ENCODE measurements around the gene TSTD1. TPM values are rescaled to one million over a fixed set of nuclear protein-coding genes. Genes with fewer than 3 reads are reported as not detected.

The TSTD1 gene
- total and polyA plus RNA-seq, 7 donors, result 10.5 to 609 (median 46.4) TPM

DNA sequence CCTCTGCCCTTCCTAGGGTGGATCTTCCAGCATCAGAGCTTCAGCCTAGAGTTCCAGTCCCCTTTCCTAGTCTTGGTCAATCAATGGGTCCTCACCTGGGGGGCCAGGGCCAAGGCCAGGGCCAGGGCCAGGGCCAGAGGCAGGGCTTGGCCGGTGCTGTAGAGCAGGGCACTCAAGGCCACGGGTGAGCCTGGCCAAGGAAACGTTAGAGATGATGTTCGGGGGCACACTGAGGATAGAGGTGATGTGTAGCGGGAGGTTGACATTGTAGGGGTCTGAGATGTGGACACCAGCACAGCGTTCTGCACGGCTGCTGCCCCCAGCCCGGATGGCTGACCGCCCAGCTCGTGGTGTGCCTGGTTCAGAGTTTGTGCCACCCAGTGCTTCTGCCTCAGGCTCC lies 12.5 kb upstream of the TSTD1 start:
- no peak for DNase-seq
- intact Hi-C loops (cut with DNase I), result no loop called here
- H3K27ac ChIP-seq, result no peak overlapping the region
- no peaks in the 10 kb centered on the region for H3K36me3 ChIP-seq
- TF ChIP-seq POLR2AphosphoS5 (IDR thresholded peaks at IDR 0.05) (no peak), POLR2A (IDR thresholded peaks at IDR 0.05) (no peak)
- no peak overlapping the region for H3K4me3 ChIP-seq
- WGBS, 2 donors, result 94% methylated on average over 10 of the region's 10 CpGs
- peaks cover 0 to 4% (median 3%) of the 10 kb centered on the region in 4 donors for H3K4me1 ChIP-seq
- H3K27me3 ChIP-seq, result peaks cover 0 to 13% (median 5%) of the 10 kb centered on the region in 3 donors
- no peaks in the 10 kb centered on the region for H3K9me3 ChIP-seq

DNA sequence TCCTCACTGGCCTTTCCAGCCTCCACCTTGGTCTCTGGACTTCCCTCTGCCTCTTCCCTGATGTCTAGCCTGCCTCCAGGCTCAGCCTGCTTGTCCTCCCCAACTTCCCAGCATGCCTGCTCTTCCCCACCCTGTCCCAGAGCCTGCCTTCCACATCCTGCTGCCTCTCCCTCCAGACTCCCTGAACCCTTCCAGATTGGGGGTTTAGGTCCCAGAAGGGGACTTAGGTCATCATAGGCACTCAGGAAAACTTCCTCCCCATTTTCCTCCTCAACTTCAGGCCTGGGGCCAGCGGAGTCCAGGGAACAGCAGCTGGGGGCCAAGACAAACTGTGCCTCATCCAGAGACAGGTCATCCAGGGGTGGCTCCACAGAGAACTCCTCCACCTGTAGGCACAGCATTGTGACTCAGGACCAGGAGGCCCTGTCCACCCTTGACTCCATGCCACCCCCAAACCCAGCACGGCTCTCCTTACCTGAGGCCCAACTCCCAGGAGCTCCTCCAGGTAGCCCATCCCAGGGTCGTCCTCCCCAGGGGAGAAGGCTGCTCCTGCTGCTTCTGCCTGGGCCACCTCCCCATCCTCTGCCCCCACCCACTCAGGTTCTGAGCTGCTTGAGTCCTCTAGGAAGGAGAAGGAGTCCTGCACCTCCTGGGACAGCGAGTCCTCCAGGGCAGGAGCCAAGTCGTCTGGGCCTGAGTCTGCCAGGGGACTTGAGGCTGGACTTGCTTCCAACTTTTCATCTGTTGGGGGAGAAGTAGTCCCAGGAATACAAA lies 10.4 kb upstream of the TSTD1 start:
- Histone ChIP-seq H3K4me1 (peaks cover 0 to 11% (median 10%) of the 10 kb centered on the region in 4 donors), H3K27ac (no peak overlapping the region)

DNA sequence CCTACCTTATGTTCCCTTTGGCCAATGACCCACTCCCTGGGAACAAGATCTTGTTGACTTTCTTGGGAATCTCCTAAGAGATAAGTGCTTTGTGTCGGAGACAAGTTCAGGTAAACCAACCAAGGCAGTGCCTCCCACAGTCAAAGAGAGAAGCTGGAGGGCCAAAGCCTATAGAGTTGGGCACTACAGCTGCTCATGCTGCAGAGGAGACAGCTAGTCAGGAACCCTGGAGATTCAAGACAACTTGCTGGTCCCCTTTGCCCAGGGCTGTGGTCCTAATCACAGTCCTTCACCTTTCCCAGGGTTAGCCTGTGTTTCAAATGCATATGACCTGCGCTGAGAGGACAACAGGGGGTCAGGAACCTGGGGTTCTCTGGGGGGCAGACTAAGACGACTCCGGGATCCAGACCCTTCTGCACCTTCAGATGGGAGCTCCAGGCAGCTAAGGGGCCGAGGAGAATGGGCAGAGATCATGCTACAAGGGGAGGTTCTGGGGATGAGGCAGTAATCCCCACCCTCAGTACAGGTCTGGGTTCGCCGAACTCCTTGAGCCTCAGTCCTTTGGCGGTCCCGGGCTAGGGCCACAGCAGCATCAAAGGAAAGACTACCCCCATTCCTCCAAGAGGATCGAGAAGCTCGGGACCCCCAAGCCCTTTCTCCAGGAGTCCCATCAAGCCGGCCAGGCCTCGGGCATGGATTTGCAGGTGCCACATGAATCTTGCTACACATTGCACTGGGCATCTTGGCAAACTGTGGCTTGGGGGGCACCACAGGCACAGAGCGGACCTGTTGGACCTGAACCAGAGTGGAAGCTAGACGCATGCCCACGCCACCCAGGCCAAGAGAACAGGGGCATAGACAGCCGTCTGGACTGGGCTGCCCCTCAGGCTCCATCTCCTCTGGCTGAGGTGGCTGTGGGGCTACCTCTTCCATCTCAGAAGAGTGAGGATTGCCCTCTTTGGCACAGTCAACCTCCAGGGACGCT lies 9.0 kb upstream of the TSTD1 start:
- Histone ChIP-seq H3K27ac (peak overlapping the region in 1 of 4 donors; percentile 23), H3K4me1 (peaks cover 0 to 20% (median 15%) of the 10 kb centered on the region in 4 donors), H3K4me3 (no peak overlapping the region), H3K9me3 (no peaks in the 10 kb centered on the region), H3K27me3 (no peaks in the 10 kb centered on the region), H3K36me3 (peaks cover 0 to 4% (median 2%) of the 10 kb centered on the region in 4 donors)
- TF ChIP-seq, protein P1, sequence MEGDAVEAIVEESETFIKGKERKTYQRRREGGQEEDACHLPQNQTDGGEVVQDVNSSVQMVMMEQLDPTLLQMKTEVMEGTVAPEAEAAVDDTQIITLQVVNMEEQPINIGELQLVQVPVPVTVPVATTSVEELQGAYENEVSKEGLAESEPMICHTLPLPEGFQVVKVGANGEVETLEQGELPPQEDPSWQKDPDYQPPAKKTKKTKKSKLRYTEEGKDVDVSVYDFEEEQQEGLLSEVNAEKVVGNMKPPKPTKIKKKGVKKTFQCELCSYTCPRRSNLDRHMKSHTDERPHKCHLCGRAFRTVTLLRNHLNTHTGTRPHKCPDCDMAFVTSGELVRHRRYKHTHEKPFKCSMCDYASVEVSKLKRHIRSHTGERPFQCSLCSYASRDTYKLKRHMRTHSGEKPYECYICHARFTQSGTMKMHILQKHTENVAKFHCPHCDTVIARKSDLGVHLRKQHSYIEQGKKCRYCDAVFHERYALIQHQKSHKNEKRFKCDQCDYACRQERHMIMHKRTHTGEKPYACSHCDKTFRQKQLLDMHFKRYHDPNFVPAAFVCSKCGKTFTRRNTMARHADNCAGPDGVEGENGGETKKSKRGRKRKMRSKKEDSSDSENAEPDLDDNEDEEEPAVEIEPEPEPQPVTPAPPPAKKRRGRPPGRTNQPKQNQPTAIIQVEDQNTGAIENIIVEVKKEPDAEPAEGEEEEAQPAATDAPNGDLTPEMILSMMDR (IDR thresholded peaks at IDR 0.05), result no peak
- TF ChIP-seq POLR2AphosphoS5 (IDR thresholded peaks at IDR 0.05) (no peak), EP300 (IDR thresholded peaks at IDR 0.05) (no peak), POLR2A (IDR thresholded peaks at IDR 0.05) (no peak)
- 96% methylated on average over 18 of the region's 18 CpGs for WGBS, 2 donors
- intact Hi-C loops (cut with DNase I), result loop anchor here (2.0 to 10.0 kb wide), 3 partner anchors 51 to 347 kb away; partner anchors contain the start of genes KLHDC9, NIT1 and PFDN2
- DNase-seq, result no peak

More for the DNA sequence above, 10.4 kb upstream of the TSTD1 start:
- intact Hi-C loops (cut with DNase I), result loop anchor here (5.0 to 10.0 kb wide), 2 partner anchors 68 to 346 kb away; partner anchors contain the start of genes NIT1 and PFDN2
- H3K9me3 ChIP-seq, result no peaks in the 10 kb centered on the region
- no peak for DNase-seq
- WGBS, 2 donors, result 93 to 98% methylated on average over 5 of the region's 5 CpGs
- H3K36me3 ChIP-seq, result no peaks in the 10 kb centered on the region
- peaks cover 0 to under 1% (median 0%) of the 10 kb centered on the region in 3 donors for H3K27me3 ChIP-seq
- TF ChIP-seq POLR2AphosphoS5 (IDR thresholded peaks at IDR 0.05) (no peak), POLR2A (IDR thresholded peaks at IDR 0.05) (no peak), EP300 (IDR thresholded peaks at IDR 0.05) (no peak)
- TF ChIP-seq, protein P1 (IDR thresholded peaks at IDR 0.05), result no peak
- H3K4me3 ChIP-seq, result no peak overlapping the region

DNA sequence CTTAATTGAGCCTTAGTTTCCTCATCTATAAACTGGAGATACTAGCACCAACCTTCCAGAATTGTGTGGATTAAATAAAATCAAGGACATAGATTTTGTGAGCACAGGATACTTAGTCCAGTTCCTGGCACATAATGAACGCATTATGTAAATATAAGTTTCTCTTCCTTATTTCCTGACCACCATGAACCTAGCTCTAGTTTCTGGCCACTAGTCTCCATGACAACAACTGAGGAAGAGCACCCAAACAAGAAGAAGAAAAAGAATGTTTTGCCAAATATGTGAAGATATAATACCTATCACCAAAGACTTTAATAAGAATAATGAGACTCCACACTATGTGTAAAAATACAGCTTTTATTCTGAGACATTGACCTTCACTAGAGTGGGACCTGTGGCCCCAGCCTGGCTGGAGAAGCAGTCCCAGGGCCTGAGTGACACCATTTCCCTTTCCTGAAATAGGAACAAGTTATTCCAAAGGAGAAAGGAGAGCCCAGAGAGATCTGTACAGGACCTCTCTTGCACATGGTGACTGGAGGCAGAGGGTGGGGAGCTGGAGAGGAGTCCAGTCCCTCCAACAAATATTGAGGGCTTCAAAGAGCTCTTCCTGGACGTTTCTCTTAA lies 8.0 kb upstream of the TSTD1 start:
- Histone ChIP-seq H3K4me1 (peaks cover 0 to 20% (median 15%) of the 10 kb centered on the region in 4 donors), H3K36me3 (peaks cover 9 to 14% (median 12%) of the 10 kb centered on the region in 4 donors), H3K27ac (peak overlapping the region; percentile 90 to 96 (median 94)), H3K4me3 (peak overlapping the region; percentile 74 to 88 (median 81)), H3K27me3 (no peaks in the 10 kb centered on the region), H3K9me3 (no peaks in the 10 kb centered on the region)
- intact Hi-C loops (cut with DNase I), result loop anchor here (2.0 to 10.0 kb wide), 3 partner anchors 52 to 348 kb away; partner anchors contain the start of genes KLHDC9, NIT1 and PFDN2
- 38 to 52% methylated on average over 2 of the region's 2 CpGs for WGBS, 2 donors
- no peak for TF ChIP-seq EP300 (IDR thresholded peaks at IDR 0.05)
- TF ChIP-seq, protein P1 (IDR thresholded peaks at IDR 0.05), result no peak
- no peak for TF ChIP-seq POLR2A (IDR thresholded peaks at IDR 0.05)
- TF ChIP-seq POLR2AphosphoS5 (IDR thresholded peaks at IDR 0.05), result no peak
- DNase-seq, result no peak
